SH-SY5Y (cell line): ENCODE measurements around the gene ZBTB7C.

Source experiments
- GATA2 ChIP-seq: IDR thresholded peaks from 2 replicates; pipeline ENCODE4 v1.6.1; 2011; ENCODE audit warnings: mild to moderate bottlenecking, low read depth, low read length
- GATA3 ChIP-seq: IDR thresholded peaks from 2 replicates; pipeline ENCODE4 v1.6.1; 2011; ENCODE audit warnings: low read depth, mild to moderate bottlenecking, low read length, moderate library complexity

The ZBTB7C gene

GRCh38 chr18:48296581-48296980 lies 112.6 kb downstream of the ZBTB7C start:
- no peak for TF ChIP-seq GATA2

- TF ChIP-seq GATA3 (no peak), GATA2 (no peak)
Measured at GRCh38 chr18:48295586-48296311, 113.4 kb downstream of the ZBTB7C start.

- TF ChIP-seq GATA2 (no peak), GATA3 (no peak)
Measured at GRCh38 chr18:48294899-48295585, 114.1 kb downstream of the ZBTB7C start.

- TF ChIP-seq GATA2: no peak
- no peak for TF ChIP-seq GATA3
Measured at GRCh38 chr18:48293954-48294898, 115.0 kb downstream of the ZBTB7C start.

- TF ChIP-seq GATA2 (no peak), GATA3 (no peak)
Measured at GRCh38 chr18:48292782-48293424, 116.3 kb downstream of the ZBTB7C start.

GRCh38 chr18:48292229-48292628 lies 117.0 kb downstream of the ZBTB7C start:
- TF ChIP-seq GATA2 (no peak), GATA3 (no peak)

GRCh38 chr18:48290162-48290926 lies 118.8 kb downstream of the ZBTB7C start:
- TF ChIP-seq GATA2: no peak
- no peak for TF ChIP-seq GATA3

GRCh38 chr18:48284743-48285142 lies 124.4 kb downstream of the ZBTB7C start:
- no peak for TF ChIP-seq GATA2
- TF ChIP-seq GATA3: no peak

- TF ChIP-seq GATA3 (no peak), GATA2 (no peak)
Measured at GRCh38 chr18:48279312-48279711, 129.9 kb downstream of the ZBTB7C start.

- no peak for TF ChIP-seq GATA2
- no peak for TF ChIP-seq GATA3
Measured at GRCh38 chr18:48278081-48278480, 131.1 kb downstream of the ZBTB7C start.

- TF ChIP-seq GATA2: no peak
- no peak for TF ChIP-seq GATA3
Measured at GRCh38 chr18:48274301-48274700, 134.9 kb downstream of the ZBTB7C start.

GRCh38 chr18:48270929-48271328 lies 138.3 kb downstream of the ZBTB7C start:
- TF ChIP-seq GATA2: no peak
- no peak for TF ChIP-seq GATA3

GRCh38 chr18:48265328-48265727 lies 143.9 kb downstream of the ZBTB7C start:
- TF ChIP-seq GATA3 (no peak), GATA2 (no peak)
